Endothelial cell of umbilical vein (primary cell): ENCODE results near the gene LAMTOR2. TPM values are rescaled to one million over a fixed set of nuclear protein-coding genes. Genes with fewer than 3 reads are reported as not detected.

ENCODE experiments used
- BruUV-seq: library from RNA; stranded (reverse); fragments of 400-500 nt; replicated peaks from 2 replicates; lab custom pipeline; 2021; lab: Mats Ljungman, UMichigan
- CTCF ChIA-PET: fragments of 300-600, 350-600 bp; sonication (Branson Sonifier 250); formaldehyde crosslinking; loops from one replicate; lab custom pipeline; 2021; ENCODE audit warnings: antibody characterized with exemption, inconsistent platforms; lab: Charles Lee
- POLR2A ChIA-PET: fragments of 300-600, 350-600 bp; sonication (Branson Sonifier 250); formaldehyde crosslinking; loops from one replicate; lab custom pipeline; 2021; ENCODE audit warnings: antibody characterized with exemption, inconsistent platforms; lab: Charles Lee
- DNase-seq: peaks from one replicate; pipeline ENCODE4 v3.0.0-alpha.2; 2011; ENCODE audit warnings: low read depth, low spot score
- FAIRE-seq: peaks from 2 replicates; lab custom pipeline; 2011; peaks lifted over from hg19 to GRCh38; lab: Jason Lieb, UNC
- H2AFZ ChIP-seq: 2 replicates; pipeline ENCODE4 v1.6.0; 2012; ENCODE audit warnings: low read depth, low read length, control low read depth, inconsistent platforms
- H3K27ac ChIP-seq: 2 replicates; pipeline ENCODE4 v1.5.1; 2011; ENCODE audit warnings: low read depth, mild to moderate bottlenecking, control low read depth, low read length, moderate library complexity; ENCODE audit not compliant: insufficient read depth
- H3K27me3 ChIP-seq, 2 experiments: 2 replicates each; pipeline versions ENCODE4 v1.6.0 to v1.6.1; 2011; ENCODE audit warnings: low read length in 2 of 2, mixed read lengths in 1 of 2; ENCODE audit not compliant: control insufficient read depth in 2 of 2, insufficient read depth in 2 of 2
- H3K36me3 ChIP-seq, 2 experiments: 2 replicates in 1 of 2; 3 replicates in 1 of 2; pipeline ENCODE4 v1.5.1; 2011; ENCODE audit warnings: low read length in 2 of 2, mild to moderate bottlenecking in 1 of 2, moderate library complexity in 1 of 2; ENCODE audit not compliant: control insufficient read depth in 2 of 2, insufficient read depth in 2 of 2; ENCODE audit errors: extremely low read depth in 1 of 2
- H3K4me1 ChIP-seq: 3 replicates; pipeline ENCODE4 v1.5.1; 2011; ENCODE audit warnings: mild to moderate bottlenecking, low read length; ENCODE audit not compliant: control insufficient read depth, insufficient read depth; ENCODE audit errors: extremely low read depth
- H3K4me2 ChIP-seq: 2 replicates; pipeline ENCODE4 v1.6.1; 2011; ENCODE audit warnings: low read length, control low read depth, mixed read lengths; ENCODE audit not compliant: insufficient read depth
- H3K4me3 ChIP-seq, 3 experiments: fragments of 200-600 bp in 1 of 3; sonication (generic), shearing (Covaris generic) in 1 of 3; replicated peaks in 1 of 3; 2 replicates each; pipeline ENCODE4 v1.5.1; 2011 to 2016; ENCODE audit warnings: control low read depth in 3 of 3, low read length in 3 of 3, mild to moderate bottlenecking in 2 of 3, inconsistent platforms in 1 of 3, low read depth in 1 of 3, moderate library complexity in 1 of 3; ENCODE audit not compliant: insufficient read depth in 1 of 3
- H3K79me2 ChIP-seq: 2 replicates; pipeline ENCODE4 v1.6.0; 2012; ENCODE audit warnings: low read length, inconsistent platforms; ENCODE audit not compliant: control insufficient read depth, insufficient read depth
- H3K9ac ChIP-seq: replicated peaks from 2 replicates; pipeline ENCODE3; 2011; ENCODE audit warnings: low read length, control low read depth; ENCODE audit not compliant: insufficient read depth; ENCODE audit errors: extremely low read depth
- H3K9me1 ChIP-seq: replicated peaks from 3 replicates; pipeline ENCODE4 v1.6.0; 2011; ENCODE audit warnings: mild to moderate bottlenecking, low read length; ENCODE audit not compliant: control insufficient read depth, insufficient read depth; ENCODE audit errors: extremely low read depth
- H3K9me3 ChIP-seq: replicated peaks from 2 replicates; pipeline ENCODE4 v1.5.1; 2012; ENCODE audit warnings: low read length, inconsistent platforms; ENCODE audit not compliant: control insufficient read depth, insufficient read depth
- H4K20me1 ChIP-seq: replicated peaks from 2 replicates; pipeline ENCODE3; 2011; ENCODE audit warnings: mild to moderate bottlenecking, low read length; ENCODE audit not compliant: control insufficient read depth, insufficient read depth; ENCODE audit errors: extremely low read depth
- EZH2 ChIP-seq: IDR thresholded peaks from 2 replicates; pipeline ENCODE4 v1.6.1; 2012; ENCODE audit warnings: borderline replicate concordance, low read depth, mild to moderate bottlenecking, moderate library complexity, low read length, inconsistent platforms; ENCODE audit not compliant: severe bottlenecking
- FOS ChIP-seq: IDR thresholded peaks from 2 replicates; pipeline ENCODE4 v1.6.1; 2011; ENCODE audit warnings: mild to moderate bottlenecking, low read length, moderate library complexity, borderline replicate concordance; ENCODE audit not compliant: insufficient read depth
- GATA2 ChIP-seq: IDR thresholded peaks from 2 replicates; pipeline ENCODE4 v1.7.0; 2011; ENCODE audit warnings: low read depth, mild to moderate bottlenecking, moderate library complexity, mixed read lengths, low read length; ENCODE audit not compliant: insufficient read length, insufficient read depth
- JUN ChIP-seq: IDR thresholded peaks from 2 replicates; pipeline ENCODE4 v1.6.1; 2011; ENCODE audit warnings: borderline replicate concordance, low read depth; ENCODE audit not compliant: insufficient read length, insufficient read depth
- MYC ChIP-seq: IDR thresholded peaks from one replicate; pipeline ENCODE4 v1.6.1; 2011; ENCODE audit warnings: mild to moderate bottlenecking, low read depth, low read length
- POLR2A ChIP-seq: IDR thresholded peaks from 2 replicates; pipeline ENCODE4 v1.6.1; 2012; ENCODE audit warnings: low read depth, mild to moderate bottlenecking, control low read depth, low read length
- POLR2AphosphoS5 ChIP-seq: IDR thresholded peaks from 2 replicates; pipeline ENCODE4 v1.6.1; 2012; ENCODE audit warnings: low read depth, mild to moderate bottlenecking, control low read depth, low read length, moderate library complexity; ENCODE audit not compliant: insufficient read depth
- dilution Hi-C: fragments of 300-500 bp; cut with MboI; formaldehyde crosslinking; loops from one replicate; pipeline ENCODE4 v1.15.0; 2019; ENCODE audit warnings: low sequenced_read_pairs; ENCODE audit not compliant: extremely low pct_ligation_motif_present
- intact Hi-C: fragments of 100-400 bp; cut with micrococcal nuclease; formaldehyde crosslinking; loops from one replicate; pipeline ENCODE4 v1.10.0; 2022
- polyA plus RNA-seq, 4 experiments: library from polyadenylated mRNA; depleted of rRNA in 3 of 4; stranded (reverse) in 3 of 4; unstranded in 1 of 4; fragments of >200 nt; gene quantifications; 2 replicates each; pipeline versions ENCODE4 v1.2.1 to v1.2.3, GENCODE V29; 2011 to 2012; ENCODE audit warnings: missing spikeins in 1 of 4
- total RNA-seq: library from RNA; stranded (reverse); gene quantifications from 2 replicates; pipeline ENCODE4 v1.2.3, GENCODE V29; 2021
- TF ChIP-seq, protein P1 (sequence below), 2 donors: IDR thresholded peaks; 1 replicate in 1 of 2; 2 replicates in 1 of 2; pipeline ENCODE4 v1.5.1; 2011; ENCODE audit warnings: low read length in 2 of 2, mild to moderate bottlenecking in 2 of 2, moderate library complexity in 2 of 2, control low read depth in 1 of 2, inconsistent platforms in 1 of 2, low read depth in 1 of 2; ENCODE audit not compliant: insufficient read depth in 1 of 2; ENCODE audit errors: extremely low read depth in 1 of 2
- TF ChIP-seq, protein P2 (sequence below): IDR thresholded peaks from 2 replicates; pipeline ENCODE4 v1.6.1; 2011; ENCODE audit not compliant: insufficient read depth, insufficient read length

Gene LAMTOR2
- total and polyA plus RNA-seq, 2 donors (not counting 3 experiments of a cell fraction or from before 2014, with no cell fraction given) = 77.7 to 136 TPM

GRCh38 chr1:156045076-156045475 lies 9.5 kb upstream of the LAMTOR2 start:
- dilution Hi-C loops (no loop called here), intact Hi-C loops (no loop called here)
- no peaks in the 10 kb centered on the region for H4K20me1 ChIP-seq
- H3K9me1 ChIP-seq = no peaks in the 10 kb centered on the region
- FAIRE-seq = no peak
- H3K4me1 ChIP-seq = peaks cover 12% of the 10 kb centered on the region
- H3K4me2 ChIP-seq = no peak overlapping the region
- ChIA-PET POLR2A (interaction anchor here (0.5 kb wide), 1 partner anchor 25 kb away, joined by 6 read pairs; no protein-coding TSS in a partner anchor), CTCF (interaction anchor here (0.6 to 1.2 kb wide), 4 partner anchors 9 to 24 kb away, joined by 3 to 6 read pairs (median 4); partner anchors contain the start of genes LAMTOR2, SSR2 and UBQLN4)
- H3K27me3 ChIP-seq = no peaks in the 10 kb centered on the region
- H2AFZ ChIP-seq = no peak overlapping the region
- no TSS peak for BruUV-seq
- H3K79me2 ChIP-seq = no peaks in the 10 kb centered on the region
- no peak overlapping the region for H3K27ac ChIP-seq
- DNase-seq = no peak
- no peak overlapping the region for H3K4me3 ChIP-seq
- no peak for TF ChIP-seq POLR2AphosphoS5
- no peak for TF ChIP-seq MYC
- no peak for TF ChIP-seq EZH2
- TF ChIP-seq POLR2A = no peak
- no peak for TF ChIP-seq FOS
- TF ChIP-seq GATA2 = no peak
- TF ChIP-seq, protein P1, sequence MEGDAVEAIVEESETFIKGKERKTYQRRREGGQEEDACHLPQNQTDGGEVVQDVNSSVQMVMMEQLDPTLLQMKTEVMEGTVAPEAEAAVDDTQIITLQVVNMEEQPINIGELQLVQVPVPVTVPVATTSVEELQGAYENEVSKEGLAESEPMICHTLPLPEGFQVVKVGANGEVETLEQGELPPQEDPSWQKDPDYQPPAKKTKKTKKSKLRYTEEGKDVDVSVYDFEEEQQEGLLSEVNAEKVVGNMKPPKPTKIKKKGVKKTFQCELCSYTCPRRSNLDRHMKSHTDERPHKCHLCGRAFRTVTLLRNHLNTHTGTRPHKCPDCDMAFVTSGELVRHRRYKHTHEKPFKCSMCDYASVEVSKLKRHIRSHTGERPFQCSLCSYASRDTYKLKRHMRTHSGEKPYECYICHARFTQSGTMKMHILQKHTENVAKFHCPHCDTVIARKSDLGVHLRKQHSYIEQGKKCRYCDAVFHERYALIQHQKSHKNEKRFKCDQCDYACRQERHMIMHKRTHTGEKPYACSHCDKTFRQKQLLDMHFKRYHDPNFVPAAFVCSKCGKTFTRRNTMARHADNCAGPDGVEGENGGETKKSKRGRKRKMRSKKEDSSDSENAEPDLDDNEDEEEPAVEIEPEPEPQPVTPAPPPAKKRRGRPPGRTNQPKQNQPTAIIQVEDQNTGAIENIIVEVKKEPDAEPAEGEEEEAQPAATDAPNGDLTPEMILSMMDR (IDR thresholded peaks at IDR 0.05; ENCODE audit: extremely low read depth in 1 of 2, insufficient read depth in 1 of 2, low read depth in 1 of 2, low read length in 2 of 2) = no peak
- TF ChIP-seq JUN = no peak
- TF ChIP-seq, protein P2, sequence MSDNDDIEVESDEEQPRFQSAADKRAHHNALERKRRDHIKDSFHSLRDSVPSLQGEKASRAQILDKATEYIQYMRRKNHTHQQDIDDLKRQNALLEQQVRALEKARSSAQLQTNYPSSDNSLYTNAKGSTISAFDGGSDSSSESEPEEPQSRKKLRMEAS = no peak
- H3K9me3 ChIP-seq = no peaks in the 10 kb centered on the region
- no peak overlapping the region for H3K9ac ChIP-seq
- H3K36me3 ChIP-seq = peaks cover 4 to 27% of the 10 kb centered on the region in 2 experiments
